HUES48 (cell line): ENCODE data around the gene PRDM15.
A peak's percentile ranks its signal among the peaks of the same experiment; 100 is the strongest.

ENCODE experiments used
- H3K27ac ChIP-seq: one replicate; pipeline ENCODE4 v1.7.0; 2013; ENCODE audit warnings: low read depth, low read length, inconsistent platforms
- H3K27me3 ChIP-seq: 2 replicates; pipeline ENCODE4 v1.6.1; 2013; ENCODE audit warnings: mild to moderate bottlenecking, low read length; ENCODE audit not compliant: control insufficient read depth, insufficient read depth
- H3K36me3 ChIP-seq: 2 replicates; pipeline ENCODE4 v1.6.1; 2013; ENCODE audit warnings: low read length; ENCODE audit not compliant: control insufficient read depth, insufficient read depth
- H3K4me1 ChIP-seq: 2 replicates; pipeline ENCODE4 v1.6.1; 2013; ENCODE audit warnings: mild to moderate bottlenecking, low read length; ENCODE audit not compliant: control insufficient read depth, insufficient read depth
- H3K4me3 ChIP-seq: 2 replicates; pipeline ENCODE4 v1.5.1; 2013; ENCODE audit warnings: mild to moderate bottlenecking, low read depth, low read length
- H3K9ac ChIP-seq: 2 replicates; pipeline ENCODE4 v1.6.1; 2013; ENCODE audit warnings: mild to moderate bottlenecking, low read depth, low read length, moderate library complexity
- H3K9me3 ChIP-seq: 2 replicates; pipeline ENCODE4 v1.6.1; 2013; ENCODE audit warnings: low read length; ENCODE audit not compliant: control insufficient read depth, insufficient read depth

Gene PRDM15

GRCh38 chr21:41759214-41759840, 119.8 kb downstream of the PRDM15 start:
- Histone ChIP-seq H3K27ac (no peak overlapping the region), H3K4me3 (no peak overlapping the region), H3K36me3 (no peaks in the 10 kb centered on the region), H3K9me3 (no peaks in the 10 kb centered on the region), H3K9ac (no peak overlapping the region), H3K27me3 (peaks cover 69% of the 10 kb centered on the region), H3K4me1 (peaks cover 39% of the 10 kb centered on the region)

GRCh38 chr21:41758550-41758949, 120.6 kb downstream of the PRDM15 start:
- Histone ChIP-seq H3K27ac (no peak overlapping the region), H3K27me3 (peaks cover 69% of the 10 kb centered on the region), H3K9me3 (no peaks in the 10 kb centered on the region), H3K9ac (no peak overlapping the region), H3K4me1 (peaks cover 41% of the 10 kb centered on the region), H3K36me3 (no peaks in the 10 kb centered on the region), H3K4me3 (no peak overlapping the region)

DNA sequence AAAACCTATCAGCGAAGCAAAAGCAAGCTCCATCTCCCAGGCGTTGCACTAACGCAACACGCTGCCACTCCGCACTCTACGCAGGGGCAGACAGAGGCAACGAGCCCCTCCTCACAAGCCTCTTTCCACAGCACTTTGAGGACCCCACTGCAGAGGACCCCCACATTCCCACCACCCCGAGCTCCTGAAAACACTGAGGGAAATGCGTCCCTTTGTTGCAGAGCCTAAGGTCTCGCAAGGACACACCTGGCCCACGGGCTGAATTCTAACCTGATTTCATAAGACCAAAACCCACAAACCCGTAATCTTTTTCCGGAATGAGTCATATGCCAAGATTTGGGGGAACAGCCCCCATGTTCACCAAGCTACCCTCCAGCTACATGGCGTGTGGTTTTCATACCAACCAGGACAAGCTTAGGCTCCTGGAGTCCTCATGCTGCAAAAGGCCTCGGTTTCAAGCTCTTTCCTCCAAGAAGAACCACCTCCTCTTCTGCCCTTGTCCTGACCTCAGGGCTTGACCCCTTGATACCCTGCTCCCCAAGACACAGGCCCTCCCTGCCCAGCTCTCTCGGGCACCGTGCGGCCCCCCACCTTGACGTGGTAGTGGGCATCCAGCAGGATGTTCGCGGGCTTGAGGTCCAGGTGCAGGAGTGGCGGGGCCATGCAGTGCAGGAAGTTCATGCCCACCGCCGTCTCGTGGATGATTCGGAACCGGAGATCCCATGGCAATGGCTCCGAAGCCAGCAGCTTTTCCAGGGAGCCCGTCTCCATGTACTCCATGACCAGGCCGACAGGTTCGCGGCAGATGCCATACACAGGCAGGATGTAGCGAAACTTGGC, 123.0 kb downstream of the PRDM15 start:
- Histone ChIP-seq H3K4me3 (no peak overlapping the region), H3K36me3 (no peaks in the 10 kb centered on the region), H3K27me3 (peaks cover 70% of the 10 kb centered on the region), H3K4me1 (peaks cover 46% of the 10 kb centered on the region), H3K27ac (no peak overlapping the region), H3K9ac (no peak overlapping the region), H3K9me3 (no peaks in the 10 kb centered on the region)

DNA sequence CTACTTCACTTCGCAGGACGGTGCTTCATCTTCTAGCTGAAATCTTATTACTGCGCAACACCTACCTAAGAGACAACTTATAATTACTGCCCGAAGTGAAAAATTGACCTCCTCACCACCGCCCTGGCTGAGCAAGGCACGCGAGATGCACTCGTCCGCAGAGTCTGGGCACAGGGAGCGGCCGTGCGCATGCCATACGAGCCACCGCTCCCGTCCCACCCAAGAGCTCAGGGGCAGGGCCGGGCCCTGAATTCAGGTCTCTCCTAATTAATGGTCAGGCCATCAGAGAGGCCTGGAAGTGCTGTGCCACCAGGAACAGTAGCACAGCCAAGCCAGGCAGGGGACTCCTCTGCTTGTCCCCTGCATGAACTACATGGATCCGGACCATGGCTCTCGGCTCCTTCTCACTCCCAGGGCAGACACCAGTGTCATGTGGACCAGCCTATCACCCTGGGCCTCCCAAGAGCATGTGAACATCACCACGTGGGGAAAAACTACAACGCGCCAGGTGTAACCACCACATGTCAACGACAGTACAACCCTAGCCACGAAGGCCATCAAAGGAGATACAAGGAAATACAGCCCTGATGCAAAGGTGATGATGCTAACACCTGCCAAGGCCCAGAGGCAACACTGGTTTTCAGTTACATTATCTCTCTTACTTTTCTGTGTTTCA, 123.7 kb downstream of the PRDM15 start:
- no peaks in the 10 kb centered on the region for H3K36me3 ChIP-seq
- no peak overlapping the region for H3K9ac ChIP-seq
- H3K27me3 ChIP-seq = peaks cover 68% of the 10 kb centered on the region
- peaks cover 38% of the 10 kb centered on the region for H3K4me1 ChIP-seq
- no peak overlapping the region for H3K27ac ChIP-seq
- H3K4me3 ChIP-seq = no peak overlapping the region
- H3K9me3 ChIP-seq = no peaks in the 10 kb centered on the region

GRCh38 chr21:41754479-41754891, 124.7 kb downstream of the PRDM15 start:
- H3K4me1 ChIP-seq = peaks cover 37% of the 10 kb centered on the region
- H3K27me3 ChIP-seq = peaks cover 65% of the 10 kb centered on the region
- H3K9me3 ChIP-seq = no peaks in the 10 kb centered on the region
- no peak overlapping the region for H3K9ac ChIP-seq
- H3K4me3 ChIP-seq = no peak overlapping the region
- no peak overlapping the region for H3K27ac ChIP-seq
- no peaks in the 10 kb centered on the region for H3K36me3 ChIP-seq

DNA sequence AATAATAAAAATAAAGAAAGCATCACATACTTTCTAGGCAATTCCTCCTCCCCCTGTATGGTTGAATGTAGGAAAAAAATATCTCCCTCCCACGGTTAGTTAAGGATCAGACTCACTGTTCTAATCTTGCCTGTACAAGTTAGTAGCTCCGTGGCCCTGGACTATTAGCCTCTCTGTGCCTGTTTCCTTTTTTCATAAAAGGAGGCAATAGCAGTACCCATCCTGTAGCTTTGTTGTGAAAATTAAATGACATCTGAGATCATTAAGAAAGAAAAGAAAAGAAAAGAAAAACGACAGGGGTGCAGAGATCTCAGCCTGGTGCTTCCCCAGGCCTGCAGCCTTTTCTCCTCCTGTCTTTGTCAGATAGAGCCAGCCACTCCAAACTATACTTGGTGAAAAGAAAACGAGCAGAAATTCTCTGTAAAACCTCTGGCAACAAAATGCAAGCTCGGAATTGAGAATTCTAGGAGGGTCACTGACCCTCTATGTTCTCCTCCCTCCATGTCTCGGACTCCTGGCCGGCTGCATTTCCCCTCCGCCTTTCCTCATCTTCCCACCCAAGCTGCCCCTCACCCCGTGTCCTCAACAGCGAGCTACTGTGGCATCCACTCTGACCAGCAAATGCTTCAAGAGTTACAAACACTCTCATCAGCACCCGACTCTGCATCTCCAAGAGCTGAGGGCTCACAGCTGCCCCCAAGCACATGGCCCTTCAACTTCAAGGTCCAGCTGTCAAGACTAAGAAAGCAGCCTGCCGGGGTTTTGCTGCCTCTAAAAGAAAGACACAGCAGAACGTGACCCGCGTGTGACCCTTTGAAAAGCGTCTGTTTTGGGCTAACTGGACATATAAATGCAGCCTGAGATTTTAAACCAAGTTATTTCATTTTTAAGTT, 125.9 kb downstream of the PRDM15 start:
- no peak overlapping the region for H3K4me3 ChIP-seq
- peak overlapping the region; percentile 6 for H3K27ac ChIP-seq
- no peaks in the 10 kb centered on the region for H3K36me3 ChIP-seq
- no peaks in the 10 kb centered on the region for H3K9me3 ChIP-seq
- H3K9ac ChIP-seq = no peak overlapping the region
- H3K27me3 ChIP-seq = peaks cover 56% of the 10 kb centered on the region
- H3K4me1 ChIP-seq = peaks cover 34% of the 10 kb centered on the region

DNA sequence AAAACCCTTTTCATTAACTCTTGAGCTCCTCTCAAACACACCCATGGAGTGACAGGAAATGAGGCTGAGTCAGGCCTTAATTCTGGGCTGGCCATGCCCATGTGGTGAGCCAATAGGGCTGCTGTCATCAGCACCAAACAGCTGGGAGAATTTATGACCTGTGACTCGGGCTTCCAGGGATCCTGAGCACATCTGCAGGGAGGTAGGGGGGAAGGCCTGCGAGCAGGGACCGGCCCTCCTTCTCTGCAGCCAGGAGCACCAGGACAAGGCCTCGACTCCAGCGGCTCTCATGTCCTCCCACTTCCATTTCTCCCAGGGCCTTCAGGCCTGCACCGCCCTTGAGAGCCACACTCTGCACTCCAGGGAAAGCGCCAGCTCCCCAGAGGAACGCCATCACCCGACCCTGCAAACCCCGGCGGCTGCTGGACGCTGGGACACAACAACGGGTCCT, 126.9 kb downstream of the PRDM15 start:
- peaks cover 34% of the 10 kb centered on the region for H3K4me1 ChIP-seq
- no peaks in the 10 kb centered on the region for H3K9me3 ChIP-seq
- H3K27me3 ChIP-seq = peaks cover 56% of the 10 kb centered on the region
- H3K9ac ChIP-seq = no peak overlapping the region
- H3K4me3 ChIP-seq = no peak overlapping the region
- peak overlapping the region; percentile 17 for H3K27ac ChIP-seq
- H3K36me3 ChIP-seq = no peaks in the 10 kb centered on the region

DNA sequence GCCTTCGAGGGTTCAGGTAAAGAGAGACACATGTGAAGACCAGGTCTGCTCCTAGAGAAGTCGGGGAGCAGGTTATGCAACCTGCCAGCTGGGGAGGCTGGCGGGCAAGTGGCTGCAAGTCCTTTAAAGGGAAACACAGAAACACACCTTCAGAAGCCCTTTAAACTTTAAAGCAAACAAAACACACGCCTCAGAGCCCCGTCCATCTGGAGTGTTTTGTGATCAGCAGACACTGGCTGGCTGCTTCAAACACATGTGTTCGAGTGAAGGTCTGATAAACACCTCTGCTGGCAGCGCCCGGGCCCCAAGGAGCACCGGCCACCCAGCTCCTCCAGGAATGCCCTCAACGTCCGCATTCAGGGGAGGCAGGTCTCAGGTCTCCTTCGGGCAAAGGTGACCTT, 127.5 kb downstream of the PRDM15 start:
- Histone ChIP-seq H3K4me1 (peaks cover 34% of the 10 kb centered on the region), H3K36me3 (no peaks in the 10 kb centered on the region), H3K9me3 (no peaks in the 10 kb centered on the region), H3K4me3 (no peak overlapping the region), H3K9ac (no peak overlapping the region), H3K27ac (peak overlapping the region; percentile 17), H3K27me3 (peaks cover 56% of the 10 kb centered on the region)

DNA sequence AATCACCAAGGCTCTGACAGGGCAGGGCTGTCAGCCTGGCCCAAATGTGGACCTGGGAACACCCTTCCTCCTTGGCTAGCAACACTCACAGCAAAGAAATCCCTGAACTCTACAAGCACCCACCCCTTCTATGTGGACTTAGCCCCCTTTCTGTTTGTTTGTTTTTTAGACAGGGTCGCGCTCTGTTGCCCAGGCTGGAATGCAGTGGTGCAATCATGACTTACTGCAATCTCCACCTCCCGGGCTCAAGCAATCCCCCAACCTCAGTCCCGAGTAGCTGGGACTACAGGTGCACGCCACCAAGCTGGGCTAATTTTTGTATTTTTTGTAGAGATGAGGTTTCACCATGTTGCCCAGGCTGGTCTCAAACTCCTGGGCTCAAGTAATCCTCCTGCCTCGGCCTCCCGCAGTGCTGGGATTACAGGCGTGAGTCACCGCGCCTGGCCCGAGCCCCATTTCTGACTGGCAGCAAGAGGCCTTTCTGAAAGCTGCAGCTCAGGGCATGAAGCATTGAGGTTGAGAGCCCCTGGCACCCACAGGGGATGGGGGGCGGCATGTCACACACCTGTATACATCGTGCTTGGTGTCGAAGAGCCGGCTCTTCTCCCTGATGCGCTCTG, 128.5 kb downstream of the PRDM15 start:
- peaks cover 51% of the 10 kb centered on the region for H3K27me3 ChIP-seq
- H3K4me1 ChIP-seq = peaks cover 37% of the 10 kb centered on the region
- no peak overlapping the region for H3K4me3 ChIP-seq
- no peaks in the 10 kb centered on the region for H3K9me3 ChIP-seq
- no peaks in the 10 kb centered on the region for H3K36me3 ChIP-seq
- peak overlapping the region; percentile 34 for H3K27ac ChIP-seq
- H3K9ac ChIP-seq = no peak overlapping the region

DNA sequence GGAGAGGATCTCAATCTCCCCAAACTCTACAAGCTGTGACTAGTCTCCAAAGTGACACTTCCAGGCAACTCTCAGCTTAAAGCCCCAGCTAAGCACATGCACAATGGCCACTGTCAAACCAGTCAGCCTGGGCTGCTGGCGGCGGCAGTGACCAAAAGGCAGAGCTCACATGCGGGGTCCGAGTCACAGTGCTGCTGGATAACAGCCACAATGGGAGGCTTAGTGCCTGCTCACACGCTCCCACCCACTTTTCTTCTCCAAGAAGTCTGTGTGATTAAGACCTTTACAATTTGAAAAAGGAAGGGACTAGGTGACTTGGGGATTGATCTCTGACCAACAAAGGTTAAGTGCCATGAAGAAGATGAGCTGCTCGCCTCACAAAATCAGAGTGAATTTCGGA, 129.1 kb downstream of the PRDM15 start:
- Histone ChIP-seq H3K9me3 (no peaks in the 10 kb centered on the region), H3K4me1 (peaks cover 37% of the 10 kb centered on the region), H3K9ac (no peak overlapping the region), H3K4me3 (no peak overlapping the region), H3K27ac (peak overlapping the region; percentile 34), H3K27me3 (peaks cover 45% of the 10 kb centered on the region), H3K36me3 (no peaks in the 10 kb centered on the region)
